Measurements from ENCODE around the gene RAD23B.

DNA sequence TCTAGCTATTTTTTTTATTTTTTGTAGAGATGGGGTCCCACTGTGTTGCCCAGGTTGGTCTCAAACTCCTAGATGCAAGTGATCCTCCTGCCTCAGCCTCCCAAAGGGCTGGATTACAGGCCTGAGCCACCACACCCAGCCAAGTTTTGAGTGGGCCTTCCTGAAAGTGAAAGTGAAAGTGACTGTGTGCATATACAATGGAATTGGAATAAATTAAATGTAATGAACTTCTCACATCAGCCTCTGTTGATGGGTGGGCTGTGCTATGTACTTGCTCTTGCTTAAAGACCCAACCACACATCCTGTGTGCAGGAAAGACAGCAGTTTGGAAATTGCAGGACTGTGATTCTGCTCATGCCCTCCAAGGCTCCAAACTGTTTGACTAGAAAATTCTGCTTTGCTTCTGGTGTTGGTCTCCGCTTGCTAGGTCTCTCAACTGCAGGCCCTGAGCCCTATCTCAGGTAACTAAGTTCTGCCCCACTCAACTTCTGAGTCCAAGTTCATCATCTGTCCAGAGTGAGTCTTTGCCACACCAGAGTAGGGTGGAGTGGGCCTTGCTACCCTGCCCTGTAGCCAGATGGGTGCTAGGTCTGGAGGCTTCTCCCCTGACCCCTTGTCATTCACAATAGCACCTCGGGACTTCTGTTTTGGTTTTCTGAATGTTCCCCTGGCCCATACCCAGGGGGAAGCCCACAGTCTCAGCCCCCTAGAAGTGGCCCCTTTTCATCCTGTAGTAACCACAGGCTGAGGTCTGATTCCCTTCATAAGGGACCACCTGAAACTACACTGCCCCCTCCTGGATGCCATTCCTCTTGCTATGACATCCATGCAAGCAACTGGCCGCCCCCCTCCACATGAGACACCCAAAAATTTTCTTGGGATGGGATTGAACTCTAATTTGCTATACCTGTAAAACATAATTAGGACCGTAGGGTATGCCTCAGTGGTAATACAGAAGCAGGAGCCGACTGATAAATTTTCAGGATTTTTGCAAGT, 36.5 kb upstream of the RAD23B start:
- TF ChIP-seq, protein P1, sequence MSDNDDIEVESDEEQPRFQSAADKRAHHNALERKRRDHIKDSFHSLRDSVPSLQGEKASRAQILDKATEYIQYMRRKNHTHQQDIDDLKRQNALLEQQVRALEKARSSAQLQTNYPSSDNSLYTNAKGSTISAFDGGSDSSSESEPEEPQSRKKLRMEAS (IDR thresholded peaks at IDR 0.05) = no peak
- TF ChIP-seq EZH2 (IDR thresholded peaks at IDR 0.05) = no peak
